ENCODE results near the gene VSTM2B.

Gene VSTM2B

DNA sequence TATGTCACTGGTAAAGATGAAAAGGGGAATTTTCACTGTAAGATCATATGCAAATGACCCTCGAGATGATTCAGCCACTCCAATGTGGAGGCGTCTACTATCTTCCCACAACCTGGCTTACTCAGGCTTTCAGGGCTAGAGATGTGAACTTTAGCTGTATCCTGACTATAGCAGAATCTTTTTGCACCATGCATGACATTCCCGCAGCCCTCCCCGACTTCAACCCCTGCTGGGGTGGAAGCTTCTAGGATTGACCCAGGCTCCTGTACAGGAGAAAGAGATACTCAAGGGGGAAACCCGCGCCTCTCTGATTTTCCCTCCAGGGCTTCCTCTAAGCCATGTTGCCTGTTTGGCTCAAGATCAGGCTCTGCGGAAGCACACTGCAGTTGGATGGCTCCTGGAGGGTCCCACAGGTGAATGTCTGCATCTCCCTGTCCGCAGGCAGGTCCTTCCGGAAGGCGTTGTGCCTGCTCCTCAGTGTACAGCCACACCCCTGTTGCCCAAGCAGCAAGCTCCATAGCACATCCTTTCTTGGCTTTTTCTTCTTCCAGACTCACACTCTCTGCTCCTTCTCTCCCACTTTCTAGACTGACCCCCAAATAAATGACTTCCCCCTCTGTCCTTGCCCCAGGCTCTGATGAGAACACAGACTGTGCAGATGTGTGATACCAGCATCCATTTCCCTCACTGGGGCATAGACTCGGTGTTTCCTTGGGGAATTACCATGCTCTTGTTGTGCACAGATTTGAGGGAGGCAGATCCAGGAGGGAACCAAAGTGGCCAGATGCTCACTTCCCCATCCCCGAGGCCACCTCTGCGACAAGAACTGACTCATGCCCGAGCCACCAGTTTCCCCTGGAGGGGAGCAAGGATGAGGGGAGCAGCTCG lies 51.2 kb downstream of the VSTM2B start:
- no peaks in the 10 kb centered on the region for H3K4me1 ChIP-seq (ENCODE audit: control insufficient read depth, insufficient read depth, low read length)
- H3K9ac ChIP-seq (ENCODE audit: low read length): no peak overlapping the region
- H3K27me3 ChIP-seq (replicated peaks; ENCODE audit: control insufficient read depth, insufficient read depth, low read length): peaks cover 56% of the 10 kb centered on the region
- H3K9me3 ChIP-seq (ENCODE audit: control insufficient read depth, low read length): no peaks in the 10 kb centered on the region
- DNase-seq (ENCODE audit: low read depth): no peak
- H3K36me3 ChIP-seq (ENCODE audit: control insufficient read depth, insufficient read depth, low read length, severe bottlenecking): no peaks in the 10 kb centered on the region
- H3K4me3 ChIP-seq (ENCODE audit: low read length): no peak overlapping the region

DNA sequence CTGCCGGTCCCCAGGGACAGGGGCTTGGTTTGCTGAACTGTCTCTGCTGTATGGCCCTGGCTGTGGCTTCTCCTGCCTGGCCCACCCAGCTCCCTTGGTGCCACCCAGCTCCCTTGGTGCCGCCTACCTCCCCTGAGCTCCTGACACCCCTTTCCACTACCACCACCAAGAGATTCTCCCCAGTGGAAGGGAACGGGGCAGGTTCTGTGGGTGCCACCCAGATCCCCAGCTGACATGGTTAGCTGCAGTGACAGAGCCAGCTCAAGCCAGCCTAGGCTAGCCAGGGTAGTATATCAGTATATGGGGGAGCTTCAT lies 51.8 kb downstream of the VSTM2B start:
- no peaks in the 10 kb centered on the region for H3K4me1 ChIP-seq (ENCODE audit: control insufficient read depth, insufficient read depth, low read length)
- DNase-seq (ENCODE audit: low read depth): no peak
- H3K27me3 ChIP-seq (replicated peaks; ENCODE audit: control insufficient read depth, insufficient read depth, low read length): peaks cover 51% of the 10 kb centered on the region
- no peaks in the 10 kb centered on the region for H3K36me3 ChIP-seq (ENCODE audit: control insufficient read depth, insufficient read depth, low read length, severe bottlenecking)
- H3K9me3 ChIP-seq (ENCODE audit: control insufficient read depth, low read length): no peaks in the 10 kb centered on the region
- H3K9ac ChIP-seq (ENCODE audit: low read length): no peak overlapping the region
- no peak overlapping the region for H3K4me3 ChIP-seq (ENCODE audit: low read length)

DNA sequence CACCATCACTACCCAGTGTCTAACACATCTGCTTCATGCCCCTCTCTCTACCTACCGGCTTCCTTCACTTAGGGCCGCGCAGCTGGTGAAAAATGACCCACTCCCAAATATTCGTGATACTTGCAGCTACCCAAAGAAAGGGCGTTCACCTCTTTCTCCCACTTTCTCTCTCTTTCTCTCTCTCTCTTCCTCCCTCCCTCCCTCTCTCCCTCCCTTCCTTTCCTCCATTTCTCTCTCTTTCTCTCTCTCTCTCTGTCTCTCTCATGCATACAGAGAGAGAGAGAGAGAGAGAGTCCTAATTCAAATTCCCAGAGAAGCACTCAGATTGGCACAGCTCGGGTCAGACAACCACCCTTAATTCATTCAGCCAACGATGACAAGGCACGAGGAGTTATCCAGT lies 52.6 kb downstream of the VSTM2B start:
- Histone ChIP-seq H3K9me3 (ENCODE audit: control insufficient read depth, low read length) (no peaks in the 10 kb centered on the region), H3K4me3 (ENCODE audit: low read length) (no peak overlapping the region), H3K27me3 (replicated peaks; ENCODE audit: control insufficient read depth, insufficient read depth, low read length) (peaks cover 45% of the 10 kb centered on the region), H3K36me3 (ENCODE audit: control insufficient read depth, insufficient read depth, low read length, severe bottlenecking) (no peaks in the 10 kb centered on the region), H3K4me1 (ENCODE audit: control insufficient read depth, insufficient read depth, low read length) (no peaks in the 10 kb centered on the region), H3K9ac (ENCODE audit: low read length) (no peak overlapping the region)
- no peak for DNase-seq (ENCODE audit: low read depth)

DNA sequence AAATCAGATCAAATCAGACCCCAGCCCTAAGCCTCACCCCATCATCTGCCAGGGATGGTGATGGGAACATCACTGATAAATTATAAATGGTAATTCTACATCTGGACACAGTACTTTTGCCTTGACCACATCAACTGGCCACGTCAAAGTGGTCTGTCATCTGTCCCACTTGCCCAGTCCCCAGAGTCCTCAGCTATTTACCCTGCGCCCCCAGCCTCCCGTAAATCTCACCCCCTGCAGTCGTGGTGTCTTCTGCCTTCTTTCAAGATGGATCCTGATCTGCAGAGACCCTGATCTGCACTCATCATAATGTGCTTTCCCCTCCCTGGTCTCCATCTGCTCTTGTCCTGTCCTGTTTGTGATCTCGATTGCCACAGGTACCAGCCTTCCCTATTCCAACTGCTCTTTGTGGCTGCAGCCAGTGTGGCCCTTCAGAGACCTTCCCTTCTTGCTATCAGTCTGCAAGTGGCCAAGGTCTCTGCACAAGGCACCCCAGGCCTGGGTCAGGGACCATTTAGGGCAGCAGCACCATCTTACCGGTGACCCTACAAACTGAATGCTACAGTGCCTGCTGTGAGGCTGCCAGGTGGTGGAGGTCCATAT lies 53.6 kb downstream of the VSTM2B start:
- Histone ChIP-seq H3K9me3 (ENCODE audit: control insufficient read depth, low read length) (no peaks in the 10 kb centered on the region), H3K9ac (ENCODE audit: low read length) (no peak overlapping the region), H3K27me3 (replicated peaks; ENCODE audit: control insufficient read depth, insufficient read depth, low read length) (peaks cover 35% of the 10 kb centered on the region), H3K36me3 (ENCODE audit: control insufficient read depth, insufficient read depth, low read length, severe bottlenecking) (no peaks in the 10 kb centered on the region), H3K4me3 (ENCODE audit: low read length) (no peak overlapping the region), H3K4me1 (ENCODE audit: control insufficient read depth, insufficient read depth, low read length) (no peaks in the 10 kb centered on the region)
- DNase-seq (ENCODE audit: low read depth): no peak

DNA sequence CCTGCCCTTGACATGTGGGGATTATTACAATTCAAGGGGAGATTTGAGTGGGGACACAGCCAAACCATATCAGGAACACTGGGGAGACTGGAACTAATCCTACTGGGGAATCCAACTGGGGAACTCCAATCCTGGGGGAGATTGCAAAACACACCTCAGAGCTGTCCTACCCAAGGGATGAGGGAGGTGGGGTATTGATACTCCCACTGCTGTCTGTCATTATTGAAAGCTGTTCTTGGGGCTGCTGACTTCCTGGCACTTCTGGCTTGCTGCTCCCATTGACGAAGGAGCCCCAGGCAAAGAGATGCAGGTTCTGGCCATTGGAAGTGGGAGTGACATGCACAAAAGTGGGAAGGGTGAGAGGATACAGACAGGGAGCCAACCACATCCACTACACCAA lies 55.6 kb downstream of the VSTM2B start:
- H3K9me3 ChIP-seq (ENCODE audit: control insufficient read depth, low read length): no peaks in the 10 kb centered on the region
- no peaks in the 10 kb centered on the region for H3K4me1 ChIP-seq (ENCODE audit: control insufficient read depth, insufficient read depth, low read length)
- no peak overlapping the region for H3K9ac ChIP-seq (ENCODE audit: low read length)
- no peaks in the 10 kb centered on the region for H3K36me3 ChIP-seq (ENCODE audit: control insufficient read depth, insufficient read depth, low read length, severe bottlenecking)
- no peak overlapping the region for H3K4me3 ChIP-seq (ENCODE audit: low read length)
- peaks cover 19% of the 10 kb centered on the region for H3K27me3 ChIP-seq (replicated peaks; ENCODE audit: control insufficient read depth, insufficient read depth, low read length)
- DNase-seq (ENCODE audit: low read depth): no peak

DNA sequence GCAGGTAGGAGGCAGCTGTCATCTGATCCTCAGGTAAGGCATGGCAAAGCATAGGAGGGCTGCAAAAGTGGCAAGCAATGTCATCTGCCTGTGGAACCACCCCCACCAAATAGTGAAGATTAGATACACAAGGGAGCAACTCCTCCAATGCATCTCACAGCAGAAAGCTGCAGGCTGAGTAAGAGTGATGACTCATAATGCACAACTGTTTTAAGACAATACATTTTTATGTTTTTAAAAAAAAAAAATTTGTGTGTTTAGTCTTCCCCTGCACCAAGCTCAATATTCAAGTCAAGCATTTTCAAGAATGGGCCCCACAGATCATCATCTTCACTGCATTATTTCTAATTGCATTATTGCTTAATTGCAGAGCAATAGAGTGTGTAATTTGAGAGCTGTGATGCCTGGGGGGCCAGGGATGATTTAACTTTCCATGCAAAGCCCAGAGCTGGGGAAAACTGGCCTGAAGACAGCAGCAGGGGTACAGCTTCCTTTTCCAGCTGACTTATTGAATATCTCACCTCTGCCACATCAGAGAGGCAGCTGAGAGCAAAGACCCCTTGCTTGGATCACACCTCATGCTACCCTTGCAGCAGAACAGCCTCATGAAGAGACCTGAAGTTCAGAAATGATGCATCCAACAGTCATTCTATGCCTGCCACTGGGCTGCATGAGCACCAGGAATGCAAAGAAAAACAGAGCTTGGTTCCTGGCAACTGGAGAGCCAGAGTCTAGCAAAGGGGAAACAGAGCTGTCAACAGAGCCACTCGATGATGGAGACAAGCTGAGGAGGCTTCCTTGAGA lies 57.6 kb downstream of the VSTM2B start:
- Histone ChIP-seq H3K9ac (ENCODE audit: low read length) (no peak overlapping the region), H3K4me3 (ENCODE audit: low read length) (no peak overlapping the region), H3K9me3 (ENCODE audit: control insufficient read depth, low read length) (no peaks in the 10 kb centered on the region), H3K4me1 (ENCODE audit: control insufficient read depth, insufficient read depth, low read length) (no peaks in the 10 kb centered on the region), H3K27me3 (replicated peaks; ENCODE audit: control insufficient read depth, insufficient read depth, low read length) (peaks cover 19% of the 10 kb centered on the region), H3K36me3 (ENCODE audit: control insufficient read depth, insufficient read depth, low read length, severe bottlenecking) (no peaks in the 10 kb centered on the region)
- peak; percentile 3 for DNase-seq (ENCODE audit: low read depth)

DNA sequence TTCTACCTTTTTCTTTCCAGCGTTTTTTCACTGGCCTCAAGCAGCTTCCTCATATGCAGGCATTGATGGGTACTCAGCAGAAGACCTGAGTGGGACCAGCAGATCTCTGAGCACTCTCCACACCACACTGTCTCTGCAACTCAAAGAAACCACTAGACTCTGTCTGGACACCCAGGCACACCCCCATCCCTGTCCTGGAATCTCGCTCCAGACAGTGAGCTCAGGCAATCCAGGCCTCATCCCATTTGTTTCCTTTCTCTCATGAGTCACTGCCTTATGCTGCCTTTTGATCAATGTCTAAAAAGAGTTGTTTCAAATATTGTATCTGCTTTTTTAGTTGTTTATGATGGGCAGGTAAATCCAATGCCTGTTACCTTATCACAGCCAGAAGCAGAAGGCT lies 60.6 kb downstream of the VSTM2B start:
- Histone ChIP-seq H3K27me3 (replicated peaks; ENCODE audit: control insufficient read depth, insufficient read depth, low read length) (peaks cover 21% of the 10 kb centered on the region), H3K36me3 (ENCODE audit: control insufficient read depth, insufficient read depth, low read length, severe bottlenecking) (no peaks in the 10 kb centered on the region), H3K9me3 (ENCODE audit: control insufficient read depth, low read length) (no peaks in the 10 kb centered on the region), H3K4me3 (ENCODE audit: low read length) (no peak overlapping the region), H3K9ac (ENCODE audit: low read length) (no peak overlapping the region), H3K4me1 (ENCODE audit: control insufficient read depth, insufficient read depth, low read length) (no peaks in the 10 kb centered on the region)
- no peak for DNase-seq (ENCODE audit: low read depth)

DNA sequence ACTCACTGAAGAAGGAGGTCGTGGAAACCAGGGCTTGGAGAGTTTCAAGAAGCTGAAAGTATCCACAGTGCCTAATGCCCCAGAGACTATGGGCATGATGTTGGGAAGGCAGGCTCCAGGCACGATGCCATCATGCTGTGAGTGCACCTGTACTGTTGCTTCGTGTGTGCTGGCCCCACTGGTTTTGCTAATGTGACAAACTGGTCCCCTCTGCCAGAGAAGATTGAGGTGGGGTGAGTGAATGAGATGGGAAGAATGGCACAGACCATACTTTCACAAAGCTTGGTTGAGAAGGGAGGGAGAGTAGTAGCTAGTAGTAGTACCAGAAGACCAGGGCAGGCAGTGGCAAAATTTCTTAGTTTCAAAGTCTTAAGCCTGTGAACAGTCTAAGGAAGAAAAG lies 61.3 kb downstream of the VSTM2B start:
- H3K4me3 ChIP-seq (ENCODE audit: low read length): no peak overlapping the region
- H3K9me3 ChIP-seq (ENCODE audit: control insufficient read depth, low read length): no peaks in the 10 kb centered on the region
- peaks cover 24% of the 10 kb centered on the region for H3K27me3 ChIP-seq (replicated peaks; ENCODE audit: control insufficient read depth, insufficient read depth, low read length)
- H3K9ac ChIP-seq (ENCODE audit: low read length): no peak overlapping the region
- no peak for DNase-seq (ENCODE audit: low read depth)
- H3K4me1 ChIP-seq (ENCODE audit: control insufficient read depth, insufficient read depth, low read length): no peaks in the 10 kb centered on the region
- no peaks in the 10 kb centered on the region for H3K36me3 ChIP-seq (ENCODE audit: control insufficient read depth, insufficient read depth, low read length, severe bottlenecking)

DNA sequence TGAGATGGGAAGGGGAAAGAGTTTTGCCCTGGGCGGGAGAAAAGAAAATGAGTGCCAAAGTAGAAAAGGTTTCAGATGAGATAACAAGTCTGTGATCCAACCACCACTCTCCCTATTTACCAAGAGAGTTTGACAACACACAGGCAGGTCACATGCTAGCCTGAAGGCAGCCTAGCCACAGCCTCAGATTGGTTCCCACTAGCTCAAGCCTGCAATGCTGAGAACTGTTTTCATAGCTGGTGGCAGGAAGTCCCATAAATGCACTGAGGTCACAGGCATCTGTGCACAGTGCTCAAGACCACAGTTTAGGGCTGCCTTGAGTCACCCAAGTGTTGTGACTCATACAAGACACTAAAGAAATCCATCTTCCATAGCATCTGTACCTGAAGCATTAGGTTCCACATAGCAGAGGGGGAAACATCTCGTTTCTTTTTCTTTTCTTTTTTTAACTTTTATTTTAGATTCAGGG lies 61.8 kb downstream of the VSTM2B start:
- Histone ChIP-seq H3K4me3 (ENCODE audit: low read length) (no peak overlapping the region), H3K9me3 (ENCODE audit: control insufficient read depth, low read length) (no peaks in the 10 kb centered on the region), H3K27me3 (replicated peaks; ENCODE audit: control insufficient read depth, insufficient read depth, low read length) (peaks cover 28% of the 10 kb centered on the region), H3K9ac (ENCODE audit: low read length) (no peak overlapping the region), H3K4me1 (ENCODE audit: control insufficient read depth, insufficient read depth, low read length) (no peaks in the 10 kb centered on the region), H3K36me3 (ENCODE audit: control insufficient read depth, insufficient read depth, low read length, severe bottlenecking) (no peaks in the 10 kb centered on the region)
- DNase-seq (ENCODE audit: low read depth): no peak

DNA sequence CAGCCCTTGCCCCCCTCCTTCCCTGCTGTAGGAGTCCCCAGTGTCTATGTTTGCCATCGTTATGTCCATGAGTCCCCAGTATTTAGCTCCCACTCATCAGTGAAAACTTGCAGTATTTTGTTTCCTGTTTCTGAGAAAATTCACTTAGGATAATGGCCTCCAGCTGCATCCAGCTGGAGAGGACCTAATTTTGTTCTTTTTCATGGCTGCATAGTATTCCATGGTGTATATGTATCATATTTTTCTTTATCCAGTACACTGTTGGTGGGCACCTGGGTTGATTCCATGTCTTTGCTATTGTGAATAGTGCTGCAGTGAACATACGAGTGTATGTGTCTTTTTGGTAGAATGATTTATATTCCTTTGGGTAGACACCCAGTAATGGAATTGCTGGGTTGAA lies 62.3 kb downstream of the VSTM2B start:
- Histone ChIP-seq H3K4me3 (ENCODE audit: low read length) (no peak overlapping the region), H3K36me3 (ENCODE audit: control insufficient read depth, insufficient read depth, low read length, severe bottlenecking) (no peaks in the 10 kb centered on the region), H3K27me3 (replicated peaks; ENCODE audit: control insufficient read depth, insufficient read depth, low read length) (peaks cover 28% of the 10 kb centered on the region), H3K9me3 (ENCODE audit: control insufficient read depth, low read length) (no peaks in the 10 kb centered on the region), H3K9ac (ENCODE audit: low read length) (no peak overlapping the region), H3K4me1 (ENCODE audit: control insufficient read depth, insufficient read depth, low read length) (no peaks in the 10 kb centered on the region)
- DNase-seq (ENCODE audit: low read depth): no peak

DNA sequence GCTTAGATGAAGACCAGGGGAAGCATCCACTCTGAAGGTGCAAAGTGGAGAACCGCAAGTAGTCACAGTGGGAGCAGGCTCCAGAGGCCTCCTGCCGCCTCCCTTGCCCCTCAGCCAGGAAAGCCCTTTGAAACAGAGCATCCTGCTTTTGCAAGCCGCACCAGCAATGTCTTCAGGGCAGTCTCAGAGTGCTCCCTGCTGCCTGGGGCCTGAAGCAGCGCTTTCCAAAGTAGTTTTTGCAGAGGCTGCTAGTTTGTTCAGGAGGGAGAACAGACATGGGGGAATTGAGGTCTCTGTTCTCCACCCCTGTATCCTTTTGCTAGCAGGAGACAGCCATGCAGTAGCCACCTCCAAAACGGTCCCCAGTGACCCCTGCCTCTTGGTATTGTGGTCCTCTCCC lies 64.5 kb downstream of the VSTM2B start:
- peaks cover 39% of the 10 kb centered on the region for H3K27me3 ChIP-seq (replicated peaks; ENCODE audit: control insufficient read depth, insufficient read depth, low read length)
- H3K4me1 ChIP-seq (ENCODE audit: control insufficient read depth, insufficient read depth, low read length): no peaks in the 10 kb centered on the region
- DNase-seq (ENCODE audit: low read depth): no peak
- no peak overlapping the region for H3K9ac ChIP-seq (ENCODE audit: low read length)
- H3K4me3 ChIP-seq (ENCODE audit: low read length): no peak overlapping the region
- no peaks in the 10 kb centered on the region for H3K9me3 ChIP-seq (ENCODE audit: control insufficient read depth, low read length)
- no peaks in the 10 kb centered on the region for H3K36me3 ChIP-seq (ENCODE audit: control insufficient read depth, insufficient read depth, low read length, severe bottlenecking)

Measured in adipocyte (in vitro differentiated cells).